ENCODE measurements around the gene DSEL. TPM values are rescaled to one million over a fixed set of nuclear protein-coding genes. Genes with fewer than 3 reads are reported as not detected.

The DSEL gene
- total and polyA plus RNA-seq, 2 of the 8 experiments (the other 6 are each of a cell fraction or from before 2014, with no cell fraction given), result 3.0 to 22.8 TPM

DNA sequence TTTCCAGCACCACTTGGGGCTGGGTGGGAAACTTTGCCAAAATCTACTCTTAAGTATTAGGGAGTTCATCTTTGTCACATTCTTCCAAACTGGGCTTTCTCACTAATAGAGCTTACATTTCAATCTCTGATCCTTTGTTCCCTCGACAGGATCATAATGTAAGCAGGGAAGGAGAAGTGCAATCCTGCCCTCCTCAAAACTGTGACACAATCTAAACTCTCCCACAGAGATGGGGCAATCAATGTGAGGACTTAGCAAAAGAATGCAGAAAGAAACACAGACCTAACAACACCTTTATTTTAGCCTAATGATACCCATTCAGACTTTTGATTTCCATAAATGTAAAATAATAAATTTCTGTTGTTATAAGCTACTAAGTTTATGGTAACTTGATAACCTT lies 40.8 kb downstream of the DSEL start:
- TF ChIP-seq, protein P1, sequence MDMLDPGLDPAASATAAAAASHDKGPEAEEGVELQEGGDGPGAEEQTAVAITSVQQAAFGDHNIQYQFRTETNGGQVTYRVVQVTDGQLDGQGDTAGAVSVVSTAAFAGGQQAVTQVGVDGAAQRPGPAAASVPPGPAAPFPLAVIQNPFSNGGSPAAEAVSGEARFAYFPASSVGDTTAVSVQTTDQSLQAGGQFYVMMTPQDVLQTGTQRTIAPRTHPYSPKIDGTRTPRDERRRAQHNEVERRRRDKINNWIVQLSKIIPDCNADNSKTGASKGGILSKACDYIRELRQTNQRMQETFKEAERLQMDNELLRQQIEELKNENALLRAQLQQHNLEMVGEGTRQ (IDR thresholded peaks at IDR 0.05; ENCODE audit: low read length), result no peak
- Histone ChIP-seq H3K79me1 (ENCODE audit: low read depth, low read length) (no peaks in the 10 kb centered on the region), H3K9me3 (ENCODE audit: insufficient read depth in 2 of 2, low read depth in 1 of 2, low read length in 1 of 2) (no peaks in the 10 kb centered on the region), H3K56ac (replicated peaks; ENCODE audit: insufficient read length, low read depth, low read length) (no peak overlapping the region), H4K91ac (replicated peaks; ENCODE audit: insufficient read length, low read length) (no peak overlapping the region), H3K4me3 (ENCODE audit: extremely low read depth in 1 of 4, insufficient read depth in 2 of 4, low read depth in 3 of 4, low read length in 4 of 4) (no peak overlapping the region), H2BK120ac (replicated peaks; ENCODE audit: low read depth, low read length) (no peak overlapping the region), H4K5ac (ENCODE audit: insufficient read length, low read depth, low read length) (no peak overlapping the region), H3K9ac (replicated peaks in 1 of 4; ENCODE audit: extremely low read depth in 1 of 4, low read depth in 3 of 4, low read length in 3 of 4) (no peak overlapping the region), H3K4me2 (ENCODE audit: insufficient read depth in 1 of 2, low read depth in 2 of 2, low read length in 2 of 2) (no peak overlapping the region), H3K79me2 (ENCODE audit: control insufficient read depth in 1 of 2, insufficient read depth in 2 of 2, low read length in 2 of 2) (no peaks in the 10 kb centered on the region), H3K23me2 (ENCODE audit: low read depth, low read length) (no peaks in the 10 kb centered on the region), H3K18ac (ENCODE audit: extremely low read depth, low read length) (no peak overlapping the region), H3K23ac (ENCODE audit: insufficient read length) (no peak overlapping the region), H2AFZ (ENCODE audit: low read length) (no peak overlapping the region), H3K4ac (replicated peaks; ENCODE audit: insufficient read length, low read depth, low read length) (no peak overlapping the region), H4K20me1 (replicated peaks in 1 of 2; ENCODE audit: control insufficient read depth in 1 of 2, insufficient read depth in 2 of 2, low read length in 2 of 2) (no peaks in the 10 kb centered on the region), H3K4me1 (replicated peaks in 1 of 4; ENCODE audit: control insufficient read depth in 3 of 4, insufficient read depth in 4 of 4, low read length in 3 of 4) (no peaks in the 10 kb centered on the region; a peak in 1 of 7 replicates), H2BK12ac (ENCODE audit: low read depth, low read length) (no peak overlapping the region), H3K27ac (ENCODE audit: low read depth, low read length) (no peak overlapping the region), H3K27me3 (replicated peaks in 1 of 4; ENCODE audit: control insufficient read depth in 3 of 4, extremely low read depth in 1 of 4, insufficient read depth in 3 of 4, low read length in 3 of 4) (peaks cover 0 to 1% (median 0%) of the 10 kb centered on the region in 4 experiments; a peak in 1 of 7 replicates), H2AK5ac (ENCODE audit: low read depth, low read length) (no peak overlapping the region), H3K36me3 (ENCODE audit: control insufficient read depth in 2 of 4, insufficient read depth in 4 of 4, low read length in 3 of 4) (no peaks in the 10 kb centered on the region), H3K14ac (ENCODE audit: insufficient read length) (no peak overlapping the region), H2BK5ac (ENCODE audit: low read depth, low read length) (no peak overlapping the region), H4K8ac (ENCODE audit: extremely low read depth, insufficient read depth, low read length) (no peak overlapping the region), H2BK15ac (ENCODE audit: low read length) (no peak overlapping the region), H2BK20ac (ENCODE audit: low read length) (no peak overlapping the region)
- ChIA-PET POLR2A (ENCODE audit: partially characterized antibody) (no interaction called here), CTCF (ENCODE audit: partially characterized antibody) (interaction anchor here (1.0 kb wide), 1 partner anchor 16 kb away, joined by 4 read pairs; no protein-coding TSS in a partner anchor)
- 64% methylated on average over 1 of the region's 1 CpG; no CpG with 5 or more reads in 1 of the 2 experiments for WGBS, 2 experiments (ENCODE audit: extremely low coverage in 1 of 2, insufficient coverage in 1 of 2, insufficient read length in 1 of 2, insufficient replicate concordance in 2 of 2, low coverage in 1 of 2, low lambda C conversion rate in 2 of 2, missing lambda C conversion rate in 1 of 2)
- FAIRE-seq, result no peak
- no peak for DNase-seq (ENCODE audit: low read depth in 1 of 2, low spot score in 2 of 2)

Measured in H1 (cell line).